ENCODE measurements around the gene FXYD2.

FXYD2 gene

GRCh38 chr11:117834838-117835443 is 10.4 kb upstream of the FXYD2 start:
- no peak for TF ChIP-seq GATA2 (IDR thresholded peaks at IDR 0.05; ENCODE audit: low read depth, low read length)
- no peak for TF ChIP-seq GATA3 (IDR thresholded peaks at IDR 0.05; ENCODE audit: low read depth, low read length)

- TF ChIP-seq GATA3 (IDR thresholded peaks at IDR 0.05; ENCODE audit: low read depth, low read length) (no peak), GATA2 (IDR thresholded peaks at IDR 0.05; ENCODE audit: low read depth, low read length) (no peak)
Observed at GRCh38 chr11:117834068-117834810, 9.7 kb upstream of the FXYD2 start.

GRCh38 chr11:117833401-117833891 is 8.9 kb upstream of the FXYD2 start:
- TF ChIP-seq GATA3 (IDR thresholded peaks at IDR 0.05; ENCODE audit: low read depth, low read length), result no peak
- TF ChIP-seq GATA2 (IDR thresholded peaks at IDR 0.05; ENCODE audit: low read depth, low read length), result no peak

GRCh38 chr11:117832511-117832910 is 8.0 kb upstream of the FXYD2 start:
- TF ChIP-seq GATA3 (IDR thresholded peaks at IDR 0.05; ENCODE audit: low read depth, low read length) (no peak), GATA2 (IDR thresholded peaks at IDR 0.05; ENCODE audit: low read depth, low read length) (no peak)

- TF ChIP-seq GATA2 (IDR thresholded peaks at IDR 0.05; ENCODE audit: low read depth, low read length) (no peak), GATA3 (IDR thresholded peaks at IDR 0.05; ENCODE audit: low read depth, low read length) (no peak)
Observed at GRCh38 chr11:117831661-117832415, 7.3 kb upstream of the FXYD2 start.

GRCh38 chr11:117830674-117831351 is 6.3 kb upstream of the FXYD2 start:
- no peak for TF ChIP-seq GATA3 (IDR thresholded peaks at IDR 0.05; ENCODE audit: low read depth, low read length)
- TF ChIP-seq GATA2 (IDR thresholded peaks at IDR 0.05; ENCODE audit: low read depth, low read length), result no peak

- TF ChIP-seq GATA3 (IDR thresholded peaks at IDR 0.05; ENCODE audit: low read depth, low read length) (no peak), GATA2 (IDR thresholded peaks at IDR 0.05; ENCODE audit: low read depth, low read length) (no peak)
Observed at GRCh38 chr11:117830072-117830471, 5.5 kb upstream of the FXYD2 start.

GRCh38 chr11:117829369-117829725 is 4.8 kb upstream of the FXYD2 start:
- TF ChIP-seq GATA2 (IDR thresholded peaks at IDR 0.05; ENCODE audit: low read depth, low read length) (no peak), GATA3 (IDR thresholded peaks at IDR 0.05; ENCODE audit: low read depth, low read length) (no peak)

- TF ChIP-seq GATA2 (IDR thresholded peaks at IDR 0.05; ENCODE audit: low read depth, low read length) (no peak), GATA3 (IDR thresholded peaks at IDR 0.05; ENCODE audit: low read depth, low read length) (no peak)
Observed at GRCh38 chr11:117828611-117829368, 4.2 kb upstream of the FXYD2 start.

GRCh38 chr11:117827521-117828511 is 3.3 kb upstream of the FXYD2 start:
- no peak for TF ChIP-seq GATA2 (IDR thresholded peaks at IDR 0.05; ENCODE audit: low read depth, low read length)
- no peak for TF ChIP-seq GATA3 (IDR thresholded peaks at IDR 0.05; ENCODE audit: low read depth, low read length)

GRCh38 chr11:117826832-117827231 is 2.3 kb upstream of the FXYD2 start:
- TF ChIP-seq GATA2 (IDR thresholded peaks at IDR 0.05; ENCODE audit: low read depth, low read length) (no peak), GATA3 (IDR thresholded peaks at IDR 0.05; ENCODE audit: low read depth, low read length) (no peak)

GRCh38 chr11:117826190-117826570 is 1.6 kb upstream of the FXYD2 start:
- no peak for TF ChIP-seq GATA3 (IDR thresholded peaks at IDR 0.05; ENCODE audit: low read depth, low read length)
- TF ChIP-seq GATA2 (IDR thresholded peaks at IDR 0.05; ENCODE audit: low read depth, low read length), result no peak

Data from SH-SY5Y (cell line).